GOT3 (cell line): ENCODE measurements around the gene PPP1R1C.

Source experiments
- DNase-seq: peaks from one replicate; lab custom pipeline; 2025; ENCODE audit warnings: mixed read lengths; lab: John Stamatoyannopoulos, UW

Gene PPP1R1C

GRCh38 chr2:182113334-182113733 lies 127.7 kb downstream of the PPP1R1C start:
- DNase-seq = no peak

- DNase-seq = no peak
These were observed 129.6 kb downstream of the PPP1R1C start for GRCh38 chr2:182115258-182115657.

DNA sequence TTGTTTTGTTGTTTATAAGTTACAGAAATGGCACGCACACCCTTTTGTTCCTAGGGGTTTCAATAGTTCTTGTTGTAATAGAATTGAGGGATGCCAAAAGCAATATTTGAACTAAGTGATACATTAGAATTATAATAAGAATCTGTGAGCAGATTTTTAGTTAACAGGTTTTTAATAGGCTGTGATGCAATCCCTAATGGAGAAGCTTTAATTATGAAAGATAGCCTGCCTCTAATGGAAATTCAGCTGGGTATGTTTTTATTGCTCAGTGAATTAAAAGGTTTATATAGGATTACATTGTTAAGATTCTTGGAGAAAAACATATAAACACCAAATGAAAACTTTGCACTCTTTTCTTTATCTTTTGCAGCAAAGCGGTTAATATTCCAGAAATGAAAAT lies 131.1 kb downstream of the PPP1R1C start:
- DNase-seq = no peak

- no peak for DNase-seq
These were observed 131.5 kb downstream of the PPP1R1C start for GRCh38 chr2:182117196-182117595.

DNA sequence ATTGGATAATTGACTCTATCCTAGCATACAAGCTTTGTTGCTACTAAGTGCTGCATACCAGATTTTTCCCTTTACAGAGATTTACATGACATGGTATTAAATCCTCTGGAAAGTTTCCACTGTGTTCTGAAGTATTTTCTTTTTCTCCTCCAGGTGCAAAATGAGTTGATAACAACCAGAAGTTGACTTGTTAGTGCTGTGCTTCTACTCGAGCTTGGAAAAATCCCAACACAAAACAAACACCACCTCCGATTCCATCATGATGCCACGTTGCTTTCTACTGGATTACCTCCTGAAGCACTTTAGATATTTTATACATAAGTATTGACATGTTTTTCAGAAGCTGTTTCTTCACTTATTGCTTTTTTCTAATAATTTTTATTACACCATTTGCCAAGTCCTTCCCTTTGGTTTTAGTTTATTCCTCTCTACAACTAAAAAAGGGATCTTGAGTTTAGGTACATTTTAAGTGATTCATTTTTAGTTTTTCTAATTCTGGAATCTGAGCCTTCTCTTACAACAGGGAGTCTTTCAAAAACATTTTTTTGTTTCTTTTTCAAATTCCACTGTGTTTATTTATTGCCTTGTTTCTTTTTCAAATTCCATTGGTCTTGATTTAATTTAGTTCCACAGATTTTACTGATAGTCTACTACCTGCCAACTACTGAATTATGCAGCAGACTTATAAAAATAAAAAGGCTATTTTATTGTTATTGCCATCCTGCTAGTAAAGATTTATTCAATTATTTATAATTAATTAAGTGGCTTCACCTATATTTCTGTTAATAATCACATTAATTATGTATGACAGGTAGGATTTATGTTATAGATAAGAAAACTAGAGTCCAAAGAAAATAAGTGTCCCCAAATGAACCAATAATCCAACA lies 143.4 kb downstream of the PPP1R1C start:
- no peak for DNase-seq

DNA sequence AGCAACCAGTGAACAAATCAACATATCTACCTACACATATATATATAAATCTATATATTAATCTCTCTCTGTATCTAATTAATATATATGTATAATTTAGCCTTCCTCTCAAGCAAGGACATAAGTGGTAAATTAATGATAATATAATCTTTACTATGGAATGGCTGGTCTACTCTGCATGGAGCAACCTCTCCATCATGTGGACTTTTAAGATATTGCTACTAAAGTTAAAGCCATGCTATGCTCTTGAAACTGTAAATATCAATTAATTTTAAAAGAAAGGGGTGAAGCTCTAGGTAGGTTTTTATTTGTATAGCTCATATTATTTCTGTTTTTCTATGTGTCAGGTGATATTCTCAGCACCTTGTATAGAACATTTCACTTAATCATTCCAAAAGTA lies 147.0 kb downstream of the PPP1R1C start:
- DNase-seq = no peak

GRCh38 chr2:182133195-182133891 lies 147.7 kb downstream of the PPP1R1C start:
- DNase-seq = no peak

DNA sequence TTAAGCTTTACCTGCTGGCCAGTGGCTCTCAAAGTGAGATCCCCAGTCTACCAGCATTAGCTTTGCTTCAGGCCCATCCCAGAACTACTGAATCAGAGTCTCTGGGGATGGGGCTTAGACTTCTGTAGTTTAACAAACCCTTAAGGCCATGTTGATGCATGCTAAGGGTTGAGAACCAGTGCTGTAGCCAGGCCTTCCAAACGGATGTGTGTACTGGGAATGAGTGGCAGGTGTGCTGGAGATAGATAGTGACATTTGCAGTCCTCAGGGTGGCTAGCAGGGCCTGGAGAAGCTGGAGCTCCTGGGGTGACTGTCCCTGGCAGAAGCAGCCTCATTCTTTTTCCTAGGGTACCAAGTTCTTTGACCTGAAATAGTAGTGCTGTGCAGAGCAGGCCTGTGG lies 148.5 kb downstream of the PPP1R1C start:
- no peak for DNase-seq

- DNase-seq = no peak
These were observed 156.4 kb downstream of the PPP1R1C start for GRCh38 chr2:182142062-182142461.

- DNase-seq = no peak
These were observed 158.6 kb downstream of the PPP1R1C start for GRCh38 chr2:182144041-182144775.

GRCh38 chr2:182144776-182145165 lies 159.1 kb downstream of the PPP1R1C start:
- DNase-seq = no peak

DNA sequence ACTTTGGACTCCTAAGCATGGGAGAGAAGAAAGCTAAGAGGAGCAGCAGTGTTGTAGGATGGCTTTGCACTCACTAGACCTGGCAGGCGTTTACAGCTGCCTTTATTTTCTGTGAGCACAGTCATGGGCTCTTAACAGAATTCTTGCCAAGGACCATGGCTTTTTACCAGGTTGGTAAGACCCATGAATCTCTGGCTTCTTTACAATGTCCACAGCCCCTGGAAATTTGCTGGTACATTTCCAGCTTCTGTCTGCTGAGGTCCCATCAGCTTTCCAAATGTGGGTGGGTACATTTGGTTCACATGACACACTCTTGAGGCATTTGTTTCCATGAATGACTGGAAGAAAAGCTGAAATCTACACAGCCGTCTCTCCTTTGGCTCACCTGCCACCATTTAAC lies 162.7 kb downstream of the PPP1R1C start:
- DNase-seq = no peak

DNA sequence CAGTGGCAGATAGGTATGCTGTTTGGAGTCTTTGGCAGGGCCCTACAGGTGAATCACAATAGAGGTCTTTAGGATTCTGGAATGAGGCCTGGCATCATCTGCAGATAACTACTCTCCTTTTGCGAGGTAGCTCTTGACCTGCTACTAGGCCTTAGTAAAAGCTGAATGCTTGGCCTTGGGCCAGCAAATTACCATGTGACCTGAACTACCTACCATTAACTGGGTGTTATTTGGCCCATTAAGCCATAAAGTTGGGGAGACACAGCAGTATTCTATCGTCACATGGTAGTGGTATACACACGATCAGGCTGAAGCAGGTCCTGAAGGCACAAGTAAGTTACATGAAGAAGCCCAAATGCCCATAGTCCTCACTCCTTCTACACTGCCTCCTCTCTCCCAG lies 178.2 kb downstream of the PPP1R1C start:
- no peak for DNase-seq

GRCh38 chr2:182164686-182165085 lies 179.0 kb downstream of the PPP1R1C start:
- no peak for DNase-seq

DNA sequence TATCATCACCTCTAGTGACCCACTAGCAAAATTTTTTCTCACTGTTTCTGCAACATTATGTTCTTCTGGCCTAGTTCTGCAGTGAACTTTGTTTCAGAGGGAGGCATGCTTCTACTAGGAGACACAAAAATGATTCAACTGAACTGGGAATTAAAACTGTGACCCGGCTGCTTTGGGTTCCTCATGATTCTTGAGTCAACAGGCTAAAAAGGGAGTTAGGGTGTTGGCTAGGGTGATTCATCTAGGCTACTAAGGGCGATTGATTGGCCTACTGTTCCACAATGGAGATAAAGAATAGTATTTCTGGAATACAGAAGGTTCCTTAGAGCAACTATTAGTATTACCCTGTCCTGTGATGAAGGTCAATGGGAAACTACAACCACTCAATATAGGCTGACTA lies 179.5 kb downstream of the PPP1R1C start:
- no peak for DNase-seq

DNA sequence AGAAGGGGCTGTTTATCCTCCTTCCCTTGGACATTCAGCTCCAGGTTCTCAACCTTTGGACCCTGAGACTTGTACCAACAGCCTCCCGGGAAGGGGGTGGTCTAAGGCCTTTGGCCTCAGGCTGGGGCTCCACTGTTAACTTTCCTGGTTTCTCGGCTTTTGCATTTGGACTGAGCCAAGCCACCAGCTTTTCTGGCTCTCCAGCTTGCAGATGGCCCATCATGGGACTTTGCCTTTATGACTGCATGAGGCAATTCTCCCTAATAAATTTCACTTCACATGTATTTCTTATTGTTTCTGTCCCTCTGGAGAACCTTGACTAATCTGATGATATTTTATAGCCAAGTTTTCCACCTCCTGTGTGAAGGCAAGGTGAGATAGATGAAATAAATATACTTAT lies 180.8 kb downstream of the PPP1R1C start:
- no peak for DNase-seq

GRCh38 chr2:182166841-182167240 lies 181.2 kb downstream of the PPP1R1C start:
- no peak for DNase-seq
